HEK293 (cell line): ENCODE measurements around the gene ACAD9.

Experiments used
- CTCF ChIA-PET: fragments of 350-600 bp; formaldehyde crosslinking; extraction: SDS; loops from one replicate; lab custom pipeline; 2021; ENCODE audit warnings: antibody characterized with exemption; lab: Yijun Ruan, JAX
- POLR2A ChIA-PET: fragments of 300-600 bp; formaldehyde crosslinking; extraction: SDS; loops from one replicate; lab custom pipeline; 2020; ENCODE audit warnings: antibody characterized with exemption, inconsistent platforms; lab: Yijun Ruan, JAX
- H3K27ac ChIP-seq: fragments of 200-500 bp; sonication (Bioruptor generic); 2 replicates; pipeline ENCODE4 v1.5.1; 2014; ENCODE audit warnings: low read depth, low read length, control low read depth, inconsistent platforms; ENCODE audit errors: extremely low read depth
- H3K36me3 ChIP-seq, 2 experiments: fragments of 200-500 bp in 1 of 2; sonication (Bioruptor generic) in 1 of 2; 1 replicate in 1 of 2; 2 replicates in 1 of 2; pipeline ENCODE4 v1.5.1; 2014 to 2017; ENCODE audit warnings: inconsistent platforms in 2 of 2, low read length in 2 of 2; ENCODE audit not compliant: control insufficient read depth in 2 of 2, insufficient read depth in 1 of 2
- H3K4me1 ChIP-seq: fragments of 200-500 bp; sonication (Bioruptor generic); 2 replicates; pipeline ENCODE4 v1.5.1; 2014; ENCODE audit warnings: mild to moderate bottlenecking, low read length, inconsistent platforms; ENCODE audit not compliant: control insufficient read depth, insufficient read depth
- H3K4me3 ChIP-seq: 2 replicates; pipeline ENCODE4 v1.5.1; 2011; ENCODE audit warnings: low read depth, mild to moderate bottlenecking, control low read depth, low read length, moderate library complexity
- H3K9me3 ChIP-seq: fragments of 200-500 bp; sonication (Bioruptor generic); 2 replicates; pipeline ENCODE4 v1.5.1; 2014; ENCODE audit warnings: low read depth, low read length, inconsistent platforms; ENCODE audit not compliant: control insufficient read depth, insufficient read depth
- EGR2 ChIP-seq: fragments of 450-650 bp; formaldehyde crosslinking; IDR thresholded peaks from 2 replicates; pipeline ENCODE4 v1.5.1; 2016; ENCODE audit warnings: low read depth, missing biosample characterization, missing genetic modification characterization
- GLIS1 ChIP-seq: fragments of 450-650 bp; formaldehyde crosslinking; IDR thresholded peaks from 2 replicates; pipeline ENCODE4 v1.5.1; 2016; ENCODE audit warnings: missing biosample characterization, missing genetic modification characterization
- PRDM10 ChIP-seq: fragments of 450-650 bp; formaldehyde crosslinking; IDR thresholded peaks from 2 replicates; pipeline ENCODE4 v1.5.1; 2016; ENCODE audit warnings: missing biosample characterization, missing genetic modification characterization
- SETDB1 ChIP-seq: IDR thresholded peaks from one replicate; pipeline ENCODE4 v1.6.1; 2017; ENCODE audit warnings: mild to moderate bottlenecking, low read length, moderate library complexity, mixed read lengths; ENCODE audit not compliant: insufficient read length
- YY2 ChIP-seq: fragments of 450-650 bp; formaldehyde crosslinking; IDR thresholded peaks from 2 replicates; pipeline ENCODE4 v1.5.1; 2016; ENCODE audit warnings: missing biosample characterization, missing genetic modification characterization
- ZBTB48 ChIP-seq: fragments of 450-650 bp; formaldehyde crosslinking; IDR thresholded peaks from 2 replicates; pipeline ENCODE4 v1.5.1; 2016; ENCODE audit warnings: missing biosample characterization, missing genetic modification characterization
- ZFHX2 ChIP-seq: fragments of 450-650 bp; formaldehyde crosslinking; conservative IDR thresholded peaks from 2 replicates; pipeline ENCODE4 v1.5.1; 2016; ENCODE audit warnings: missing biosample characterization, missing genetic modification characterization
- ZNF10 ChIP-seq: fragments of 450-650 bp; formaldehyde crosslinking; IDR thresholded peaks from 2 replicates; pipeline ENCODE4 v1.5.1; 2017; ENCODE audit warnings: missing biosample characterization, missing genetic modification characterization
- ZNF175 ChIP-seq: fragments of 450-650 bp; formaldehyde crosslinking; IDR thresholded peaks from 2 replicates; pipeline ENCODE4 v1.5.1; 2016; ENCODE audit warnings: missing biosample characterization, missing genetic modification characterization
- ZNF19 ChIP-seq: fragments of 450-650 bp; formaldehyde crosslinking; IDR thresholded peaks from 2 replicates; pipeline ENCODE4; 2016; ENCODE audit warnings: missing biosample characterization, missing genetic modification characterization, low read depth
- ZNF23 ChIP-seq: fragments of 450-650 bp; formaldehyde crosslinking; IDR thresholded peaks from 2 replicates; pipeline ENCODE4 v1.5.1; 2016; ENCODE audit warnings: missing biosample characterization, missing genetic modification characterization, borderline replicate concordance
- ZNF274 ChIP-seq, 2 experiments: fragments of 200-500 bp in 1 of 2; fragments of 450-650 bp in 1 of 2; sonication (Bioruptor generic) in 1 of 2; formaldehyde crosslinking in 1 of 2; IDR thresholded peaks; 2 replicates each; pipeline versions ENCODE4 v1.5.1 to v1.6.1; 2014 to 2016; ENCODE audit warnings: borderline replicate concordance in 1 of 2, inconsistent platforms in 1 of 2, low read length in 1 of 2, missing biosample characterization in 1 of 2, missing genetic modification characterization in 1 of 2
- ZNF416 ChIP-seq: fragments of 450-650 bp; formaldehyde crosslinking; IDR thresholded peaks from 2 replicates; pipeline ENCODE4 v1.5.1; 2016; ENCODE audit warnings: missing biosample characterization, missing genetic modification characterization
- ZNF426 ChIP-seq: fragments of 450-650 bp; formaldehyde crosslinking; IDR thresholded peaks from 2 replicates; pipeline ENCODE4 v1.5.1; 2017; ENCODE audit warnings: missing biosample characterization, missing genetic modification characterization, mild to moderate bottlenecking, inconsistent platforms, moderate library complexity
- ZNF510 ChIP-seq: fragments of 450-650 bp; formaldehyde crosslinking; IDR thresholded peaks from 2 replicates; pipeline ENCODE4 v1.5.1; 2018; ENCODE audit warnings: mild to moderate bottlenecking, missing genetic modification characterization, missing biosample characterization; ENCODE audit not compliant: insufficient replicate concordance
- ZNF521 ChIP-seq: fragments of 450-650 bp; formaldehyde crosslinking; IDR thresholded peaks from 2 replicates; pipeline ENCODE4 v1.5.1; 2017; ENCODE audit warnings: missing biosample characterization, mild to moderate bottlenecking, missing genetic modification characterization
- ZNF548 ChIP-seq: fragments of 450-650 bp; formaldehyde crosslinking; IDR thresholded peaks from 2 replicates; pipeline ENCODE4 v1.5.1; 2016; ENCODE audit warnings: missing biosample characterization, missing genetic modification characterization
- ZNF561 ChIP-seq: fragments of 450-650 bp; IDR thresholded peaks from 2 replicates; pipeline ENCODE4 v1.5.1; 2018; ENCODE audit warnings: missing biosample characterization, missing genetic modification characterization, borderline replicate concordance
- ZNF623 ChIP-seq: fragments of 450-650 bp; formaldehyde crosslinking; IDR thresholded peaks from 2 replicates; pipeline ENCODE4 v1.5.1; 2016; ENCODE audit warnings: missing biosample characterization, missing genetic modification characterization
- ZNF677 ChIP-seq: fragments of 450-650 bp; IDR thresholded peaks from 2 replicates; pipeline ENCODE4 v1.5.0; 2018; ENCODE audit warnings: missing biosample characterization, mild to moderate bottlenecking, missing genetic modification characterization, moderate library complexity

The ACAD9 gene

GRCh38 chr3:128835096-128835495, 44.3 kb upstream of the ACAD9 start:
- Histone ChIP-seq H3K36me3 (no peaks in the 10 kb centered on the region), H3K4me1 (no peaks in the 10 kb centered on the region)
- CTCF ChIA-PET: no interaction called here
- TF ChIP-seq ZNF10 (tag by site-specific recombination): no peak
- no peak for TF ChIP-seq ZNF510 (tag by site-specific recombination)
- no peak for TF ChIP-seq ZNF23 (tag by site-specific recombination)
- TF ChIP-seq SETDB1: no peak
- no peak for TF ChIP-seq ZNF416 (tag by site-specific recombination)
- TF ChIP-seq PRDM10 (tag by site-specific recombination): no peak
- no peak for TF ChIP-seq ZNF623 (tag by site-specific recombination)
- no peak for TF ChIP-seq ZBTB48
- no peak for TF ChIP-seq ZFHX2 (tag by site-specific recombination)
- TF ChIP-seq ZNF521 (tag by site-specific recombination): no peak
- no peak for TF ChIP-seq ZNF19 (tag by site-specific recombination)
- TF ChIP-seq ZNF561 (tag by site-specific recombination): no peak
- TF ChIP-seq ZNF274 (IDR thresholded peaks at IDR 0.05; ENCODE audit: low read length): no peak
- TF ChIP-seq ZNF274 (tag by site-specific recombination; IDR thresholded peaks at IDR 0.05; ENCODE audit: borderline replicate concordance): no peak
- no peak for TF ChIP-seq ZNF175 (tag by site-specific recombination)
- no peak for TF ChIP-seq ZNF426 (tag by site-specific recombination)
- TF ChIP-seq ZNF677 (tag by site-specific recombination): no peak
- TF ChIP-seq, all 188 proteins: peak for 0
- POLR2A ChIA-PET: no interaction called here
- no peak overlapping the region for H3K4me3 ChIP-seq
- H3K27ac ChIP-seq: no peak overlapping the region
- no peaks in the 10 kb centered on the region for H3K9me3 ChIP-seq

- CTCF ChIA-PET: no interaction called here
- TF ChIP-seq ZFHX2 (tag by site-specific recombination): peak; percentile 90
- no peak for TF ChIP-seq ZNF548 (tag by site-specific recombination)
- peak; percentile 87 for TF ChIP-seq EGR2 (tag by site-specific recombination)
- TF ChIP-seq GLIS1 (tag by site-specific recombination): peak; percentile 56
- no peak for TF ChIP-seq YY2 (tag by site-specific recombination)
These were observed 37.2 kb upstream of the ACAD9 start for GRCh38 chr3:128841926-128842920.

More at GRCh38 chr3:128841926-128842920, 37.2 kb upstream of the ACAD9 start:
- no peak overlapping the region for H3K27ac ChIP-seq
- H3K4me3 ChIP-seq: no peak overlapping the region
- POLR2A ChIA-PET: no interaction called here
- H3K9me3 ChIP-seq: no peaks in the 10 kb centered on the region
- peaks cover 4% of the 10 kb centered on the region for H3K4me1 ChIP-seq
- no peaks in the 10 kb centered on the region for H3K36me3 ChIP-seq
